ENCODE measurements around the gene BUD31. TPM values are rescaled to one million over a fixed set of nuclear protein-coding genes. Genes with fewer than 3 reads are reported as not detected.
"Not testable (repeated sequence)": the region's sequence is repeated elsewhere in the genome, so short reads cannot be mapped to it uniquely, and the experiment has no call there.

Gene BUD31
- total RNA-seq, 1 experiment from 2014 or later: 120 TPM

- DNase-seq (ENCODE audit: low spot score): no peak
Observed at GRCh38 chr7:99429756-99430155, 21.0 kb downstream of the BUD31 start.

GRCh38 chr7:99431756-99432540 lies 23.2 kb downstream of the BUD31 start:
- DNase-seq (ENCODE audit: low spot score): not testable (repeated sequence)

- DNase-seq (ENCODE audit: low spot score): no peak
Observed at GRCh38 chr7:99433158-99433557, 24.4 kb downstream of the BUD31 start.

- DNase-seq (ENCODE audit: low spot score): peak; percentile 30
Observed at GRCh38 chr7:99437946-99438572, 29.3 kb downstream of the BUD31 start.

GRCh38 chr7:99438573-99439480 lies 30.1 kb downstream of the BUD31 start, which contains the start of the genes CPSF4 and PTCD1:
Gene CPSF4, plus strand, starts transcription at chr7:99438943. Its CDS starts 140 bp downstream, at chr7:99439083.
Gene PTCD1, minus strand, starts transcription at chr7:99438798. Its CDS starts 3,556 bp downstream, at chr7:99435242.
- DNase-seq (ENCODE audit: low spot score): peak; percentile 99

GRCh38 chr7:99440195-99440594 lies 31.4 kb downstream of the BUD31 start:
- no peak for DNase-seq (ENCODE audit: low spot score)

- DNase-seq (ENCODE audit: low spot score): no peak
Observed at GRCh38 chr7:99446096-99446495, 37.3 kb downstream of the BUD31 start.

- DNase-seq (ENCODE audit: low spot score): no peak
Observed at GRCh38 chr7:99447943-99448342, 39.2 kb downstream of the BUD31 start.

- DNase-seq (ENCODE audit: low spot score): no peak
Observed at GRCh38 chr7:99448855-99449254, 40.1 kb downstream of the BUD31 start.

- DNase-seq (ENCODE audit: low spot score): no peak
Observed at GRCh38 chr7:99449326-99449725, 40.6 kb downstream of the BUD31 start.

- DNase-seq (ENCODE audit: low spot score): no peak
Observed at GRCh38 chr7:99451936-99452335, 43.2 kb downstream of the BUD31 start.

- no peak for DNase-seq (ENCODE audit: low spot score)
Observed at GRCh38 chr7:99452541-99452940, 43.8 kb downstream of the BUD31 start.

- DNase-seq (ENCODE audit: low spot score): no peak
Observed at GRCh38 chr7:99453105-99453504, 44.3 kb downstream of the BUD31 start.

- no peak for DNase-seq (ENCODE audit: low spot score)
Observed at GRCh38 chr7:99455874-99456273, 47.1 kb downstream of the BUD31 start.

GRCh38 chr7:99456288-99456687 lies 47.5 kb downstream of the BUD31 start:
- DNase-seq (ENCODE audit: low spot score): no peak

GRCh38 chr7:99457050-99457649 lies 48.4 kb downstream of the BUD31 start:
- DNase-seq (ENCODE audit: low spot score): no peak

- no peak for DNase-seq (ENCODE audit: low spot score)
Observed at GRCh38 chr7:99457650-99458493, 49.1 kb downstream of the BUD31 start.

GRCh38 chr7:99459087-99459486 lies 50.3 kb downstream of the BUD31 start:
- DNase-seq (ENCODE audit: low spot score): peak; percentile 35

- DNase-seq (ENCODE audit: low spot score): no peak
Observed at GRCh38 chr7:99460651-99461050, 51.9 kb downstream of the BUD31 start.

GRCh38 chr7:99461221-99461620 lies 52.5 kb downstream of the BUD31 start:
- no peak for DNase-seq (ENCODE audit: low spot score)

- DNase-seq (ENCODE audit: low spot score): no peak
Observed at GRCh38 chr7:99465421-99465768, 56.6 kb downstream of the BUD31 start.

Data from HT-29 (cell line).